Calu3 (cell line): ENCODE data around the gene LPIN1. TPM values are rescaled to one million over a fixed set of nuclear protein-coding genes. Genes with fewer than 3 reads are reported as not detected.

ENCODE experiments used
- BruUV-seq: library from RNA; stranded (reverse); fragments of 400-500 nt; replicated peaks from 2 replicates; lab custom pipeline; 2021; lab: Mats Ljungman, UMichigan
- CTCF ChIA-PET: fragments of 300-600 bp; sonication (Branson Sonifier 250); formaldehyde crosslinking; loops from one replicate; lab custom pipeline; 2022; ENCODE audit warnings: antibody characterized with exemption; lab: Charles Lee
- DNase-seq: peaks from one replicate; pipeline ENCODE4 v3.0.0; 2022
- H3K27ac Mint-ChIP-seq: one replicate; pipeline ENCODE4 v1.8.0; 2022; ENCODE audit warnings: mixed read lengths; ENCODE audit not compliant: unreplicated experiment
- H3K27me3 Mint-ChIP-seq: one replicate; pipeline ENCODE4 v1.8.0; 2022; ENCODE audit warnings: mixed read lengths; ENCODE audit not compliant: unreplicated experiment
- H3K36me3 Mint-ChIP-seq: one replicate; pipeline ENCODE4 v1.8.0; 2022; ENCODE audit warnings: mild to moderate bottlenecking, moderate library complexity, mixed read lengths; ENCODE audit not compliant: insufficient read depth, unreplicated experiment
- H3K4me1 Mint-ChIP-seq: one replicate; pipeline ENCODE4 v1.8.0; 2022; ENCODE audit warnings: mild to moderate bottlenecking, low read depth, mixed read lengths; ENCODE audit not compliant: unreplicated experiment
- H3K4me3 Mint-ChIP-seq: one replicate; pipeline ENCODE4 v1.8.0; 2022; ENCODE audit warnings: mild to moderate bottlenecking, low read depth, moderate library complexity, mixed read lengths; ENCODE audit not compliant: unreplicated experiment
- H3K9me3 Mint-ChIP-seq: one replicate; pipeline ENCODE4 v1.8.0; 2022; ENCODE audit warnings: low read depth, mixed read lengths; ENCODE audit not compliant: unreplicated experiment
- CTCF ChIP-seq: fragments of 200-600 bp; IDR thresholded peaks from one replicate; pipeline ENCODE4 v1.8.0; 2022; ENCODE audit warnings: antibody characterized with exemption; ENCODE audit not compliant: unreplicated experiment
- intact Hi-C: fragments of 100-400 bp; cut with micrococcal nuclease; formaldehyde crosslinking; loops from one replicate; pipeline ENCODE4 v1.10.0; 2022; ENCODE audit not compliant: unreplicated experiment
- total RNA-seq: library from RNA; stranded (reverse); gene quantifications from 2 replicates; pipeline ENCODE4 v1.2.3, GENCODE V29; 2022

The LPIN1 gene
- total RNA-seq, 1 experiment from 2014 or later: 53.5 TPM

GRCh38 chr2:11702946-11703345 lies 43.5 kb upstream of the LPIN1 start:
- Mint-ChIP-seq H3K4me1 (peaks cover 19% of the 10 kb centered on the region), H3K9me3 (peaks cover 8% of the 10 kb centered on the region), H3K27me3 (no peaks in the 10 kb centered on the region), H3K27ac (no peak overlapping the region), H3K4me3 (no peak overlapping the region), H3K36me3 (no peaks in the 10 kb centered on the region)
- no TSS peak for BruUV-seq
- intact Hi-C loops: no loop called here
- CTCF ChIA-PET: interaction anchor here (0.8 kb wide), 1 partner anchor 19 kb away, joined by 3 read pairs; no protein-coding TSS in a partner anchor
- no peak for DNase-seq
- no peak for TF ChIP-seq CTCF

GRCh38 chr2:11703700-11704099 lies 42.7 kb upstream of the LPIN1 start:
- CTCF ChIA-PET: interaction anchor here (0.8 kb wide), 1 partner anchor 18 kb away, joined by 3 read pairs; no protein-coding TSS in a partner anchor
- H3K36me3 Mint-ChIP-seq: no peaks in the 10 kb centered on the region
- DNase-seq: no peak
- TF ChIP-seq CTCF: no peak
- H3K27me3 Mint-ChIP-seq: no peaks in the 10 kb centered on the region
- BruUV-seq: no TSS peak
- H3K4me1 Mint-ChIP-seq: peaks cover 19% of the 10 kb centered on the region
- no peak overlapping the region for H3K27ac Mint-ChIP-seq
- no peak overlapping the region for H3K4me3 Mint-ChIP-seq
- peaks cover 8% of the 10 kb centered on the region for H3K9me3 Mint-ChIP-seq
- intact Hi-C loops: no loop called here

- H3K9me3 Mint-ChIP-seq: peaks cover 8% of the 10 kb centered on the region
- H3K4me3 Mint-ChIP-seq: no peak overlapping the region
- BruUV-seq: no TSS peak
- H3K27ac Mint-ChIP-seq: no peak overlapping the region
- no peak for TF ChIP-seq CTCF
- intact Hi-C loops: no loop called here
- H3K27me3 Mint-ChIP-seq: no peaks in the 10 kb centered on the region
- no peak for DNase-seq
- no peaks in the 10 kb centered on the region for H3K36me3 Mint-ChIP-seq
- H3K4me1 Mint-ChIP-seq: peaks cover 27% of the 10 kb centered on the region
- CTCF ChIA-PET: interaction anchor here (0.7 to 1.1 kb wide), 3 partner anchors 12 to 36 kb away, joined by 3 to 6 read pairs (median 3); no protein-coding TSS in a partner anchor
These were observed 41.4 kb upstream of the LPIN1 start for GRCh38 chr2:11705063-11705462.

GRCh38 chr2:11705711-11706110 lies 40.7 kb upstream of the LPIN1 start:
- intact Hi-C loops: no loop called here
- no peak overlapping the region for H3K4me3 Mint-ChIP-seq
- H3K27ac Mint-ChIP-seq: no peak overlapping the region
- DNase-seq: no peak
- no peaks in the 10 kb centered on the region for H3K27me3 Mint-ChIP-seq
- TF ChIP-seq CTCF: no peak
- CTCF ChIA-PET: interaction anchor here (1.1 kb wide), 1 partner anchor 33 kb away, joined by 3 read pairs; no protein-coding TSS in a partner anchor
- no TSS peak for BruUV-seq
- H3K4me1 Mint-ChIP-seq: peaks cover 34% of the 10 kb centered on the region
- peaks cover 8% of the 10 kb centered on the region for H3K9me3 Mint-ChIP-seq
- no peaks in the 10 kb centered on the region for H3K36me3 Mint-ChIP-seq
